BLaER1 (cell line): ENCODE data around the gene UMAD1.

Source experiments
- H3K27ac ChIP-seq: shearing (Covaris generic); formaldehyde crosslinking; 2 replicates; pipeline ENCODE4 v1.8.1; 2022
- H3K27me3 ChIP-seq: shearing (Covaris generic); formaldehyde crosslinking; 2 replicates; pipeline ENCODE4 v1.8.1; 2022
- H3K36me3 ChIP-seq: shearing (Covaris generic); formaldehyde crosslinking; 2 replicates; pipeline ENCODE4 v1.8.1; 2022
- H3K4me1 ChIP-seq: shearing (Covaris generic); formaldehyde crosslinking; 2 replicates; pipeline ENCODE4 v1.8.1; 2022
- H3K4me2 ChIP-seq: shearing (Covaris generic); formaldehyde crosslinking; 2 replicates; pipeline ENCODE4 v1.8.1; 2022
- H3K4me3 ChIP-seq: shearing (Covaris generic); formaldehyde crosslinking; 2 replicates; pipeline ENCODE4 v1.8.1; 2022
- H3K9ac ChIP-seq: shearing (Covaris generic); formaldehyde crosslinking; 2 replicates; pipeline ENCODE4 v1.8.1; 2022
- H3K9me3 ChIP-seq: shearing (Covaris generic); formaldehyde crosslinking; 2 replicates; pipeline ENCODE4 v1.8.1; 2022
- H4K20me1 ChIP-seq: shearing (Covaris generic); formaldehyde crosslinking; 2 replicates; pipeline ENCODE4 v1.8.1; 2022
- Cebpa-rat ChIP-seq: shearing (Covaris generic); IDR thresholded peaks from 2 replicates; pipeline ENCODE4 v1.8.1; 2022

The UMAD1 gene

DNA sequence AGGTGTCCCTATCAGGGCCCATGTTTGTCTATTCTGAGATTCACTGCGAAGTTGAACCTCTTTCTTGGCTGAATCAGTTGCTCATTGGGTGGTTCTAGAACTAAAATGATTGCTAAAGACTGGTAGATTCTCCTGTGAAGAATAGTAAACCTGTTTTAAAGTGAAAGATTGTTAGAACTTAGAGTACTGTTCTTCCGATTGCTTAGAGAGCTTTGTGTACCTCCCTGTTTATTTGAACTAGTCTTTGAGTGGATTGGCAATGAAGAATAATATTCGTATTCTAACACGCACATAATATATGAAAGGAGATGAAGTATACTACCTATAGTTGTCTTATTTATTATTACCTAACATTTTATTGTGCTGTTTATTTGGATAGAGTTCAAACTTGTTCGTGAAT is 202.7 kb downstream of the UMAD1 start:
- no peak for TF ChIP-seq Cebpa-rat
- peaks cover 11% of the 10 kb centered on the region for H3K4me1 ChIP-seq
- no peak overlapping the region for H3K27ac ChIP-seq
- H3K4me2 ChIP-seq: no peak overlapping the region
- no peaks in the 10 kb centered on the region for H3K27me3 ChIP-seq
- H4K20me1 ChIP-seq: no peaks in the 10 kb centered on the region
- H3K9me3 ChIP-seq: no peaks in the 10 kb centered on the region
- H3K9ac ChIP-seq: no peak overlapping the region
- H3K36me3 ChIP-seq: no peaks in the 10 kb centered on the region
- H3K4me3 ChIP-seq: no peak overlapping the region

DNA sequence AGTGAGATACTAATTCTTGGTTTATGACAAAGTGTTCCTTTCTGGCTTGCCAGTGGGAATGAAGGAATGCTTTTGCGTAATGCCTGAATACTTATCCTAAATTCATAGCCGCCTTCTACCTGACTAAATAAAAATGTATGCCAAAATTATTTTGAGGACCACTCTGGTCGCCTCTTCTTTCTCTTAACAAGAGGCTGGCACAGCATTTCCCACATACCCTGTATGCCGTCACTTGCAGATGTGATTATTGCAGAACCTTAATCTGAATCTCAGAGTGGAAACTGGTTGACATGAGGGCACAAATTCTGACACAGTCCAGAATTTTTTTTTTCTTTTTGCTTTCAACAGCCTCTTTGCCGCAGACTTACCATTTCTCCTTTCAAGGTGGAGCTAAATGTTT is 203.4 kb downstream of the UMAD1 start:
- H3K27me3 ChIP-seq: no peaks in the 10 kb centered on the region
- no peaks in the 10 kb centered on the region for H4K20me1 ChIP-seq
- no peaks in the 10 kb centered on the region for H3K9me3 ChIP-seq
- H3K4me1 ChIP-seq: peaks cover 18% of the 10 kb centered on the region
- no peak for TF ChIP-seq Cebpa-rat
- no peak overlapping the region for H3K27ac ChIP-seq
- H3K4me3 ChIP-seq: no peak overlapping the region
- no peaks in the 10 kb centered on the region for H3K36me3 ChIP-seq
- H3K9ac ChIP-seq: no peak overlapping the region
- H3K4me2 ChIP-seq: no peak overlapping the region

DNA sequence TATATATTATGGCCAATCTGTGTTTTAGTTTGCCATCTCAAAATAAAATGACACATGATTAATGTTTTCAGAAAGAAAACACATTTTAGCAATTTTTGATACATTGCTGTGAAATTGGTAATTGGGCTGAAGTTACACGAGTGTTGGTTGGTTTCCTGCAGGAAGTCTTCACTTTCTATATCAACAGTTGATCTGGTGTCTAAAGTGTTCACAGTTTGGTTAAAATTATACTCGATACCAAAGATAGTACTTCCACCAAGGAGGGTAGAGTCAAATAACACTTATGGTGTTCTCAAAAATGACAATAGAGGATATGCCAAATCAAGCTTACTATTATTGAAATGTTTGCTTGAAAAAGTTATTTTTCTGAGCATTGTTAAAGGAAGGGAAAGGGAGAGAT is 207.7 kb downstream of the UMAD1 start:
- Histone ChIP-seq H3K4me1 (peaks cover 23% of the 10 kb centered on the region), H3K9ac (no peak overlapping the region), H3K27me3 (no peaks in the 10 kb centered on the region), H3K36me3 (no peaks in the 10 kb centered on the region), H3K4me2 (peak overlapping the region; percentile 40), H4K20me1 (no peaks in the 10 kb centered on the region), H3K4me3 (no peak overlapping the region), H3K27ac (no peak overlapping the region), H3K9me3 (peaks cover 15% of the 10 kb centered on the region)
- no peak for TF ChIP-seq Cebpa-rat

DNA sequence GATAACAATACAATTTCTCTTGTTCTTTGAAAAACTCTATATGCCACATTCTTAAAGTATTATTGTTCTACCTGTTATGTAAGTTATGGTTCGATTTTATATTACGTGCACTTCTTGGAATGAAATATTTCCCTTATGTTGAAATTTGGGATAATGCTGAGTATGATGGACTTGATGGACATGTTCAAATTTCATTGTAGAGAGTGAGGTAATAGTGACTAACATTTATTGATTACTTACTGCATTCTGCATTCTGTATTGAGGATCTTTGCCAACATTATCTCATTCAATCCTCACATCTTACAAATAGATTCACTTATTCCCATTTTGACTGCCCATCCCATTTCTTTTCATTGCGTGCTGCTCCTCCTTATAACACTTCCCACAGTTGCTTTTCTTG is 208.3 kb downstream of the UMAD1 start:
- Histone ChIP-seq H3K4me1 (peaks cover 23% of the 10 kb centered on the region), H3K4me2 (no peak overlapping the region), H3K27me3 (no peaks in the 10 kb centered on the region), H4K20me1 (no peaks in the 10 kb centered on the region), H3K27ac (no peak overlapping the region), H3K4me3 (no peak overlapping the region), H3K36me3 (no peaks in the 10 kb centered on the region), H3K9ac (no peak overlapping the region), H3K9me3 (peaks cover 21% of the 10 kb centered on the region)
- TF ChIP-seq Cebpa-rat: no peak

DNA sequence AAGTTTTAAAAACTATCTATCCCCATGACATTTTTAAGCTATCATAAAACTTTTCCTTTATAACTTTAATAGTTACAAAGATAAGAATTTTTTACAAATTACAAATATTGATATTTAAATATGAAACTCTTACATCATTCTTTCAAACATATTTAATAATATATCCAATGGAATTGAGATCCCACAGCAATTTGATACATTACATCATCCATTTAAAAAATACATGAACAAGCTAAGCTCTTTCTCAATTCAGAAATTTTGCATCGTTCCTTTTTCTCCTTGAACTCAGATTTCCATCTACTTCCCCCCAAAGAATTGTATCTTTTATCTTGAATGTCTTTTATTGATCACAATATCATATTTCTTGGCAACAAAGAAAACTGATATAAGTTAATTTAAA is 209.6 kb downstream of the UMAD1 start:
- no peak overlapping the region for H3K9ac ChIP-seq
- no peak overlapping the region for H3K4me3 ChIP-seq
- H3K9me3 ChIP-seq: peaks cover 33% of the 10 kb centered on the region
- no peaks in the 10 kb centered on the region for H3K27me3 ChIP-seq
- H3K4me1 ChIP-seq: peaks cover 23% of the 10 kb centered on the region
- H3K27ac ChIP-seq: no peak overlapping the region
- H3K4me2 ChIP-seq: no peak overlapping the region
- peaks cover 9% of the 10 kb centered on the region for H3K36me3 ChIP-seq
- H4K20me1 ChIP-seq: no peaks in the 10 kb centered on the region
- TF ChIP-seq Cebpa-rat: no peak

DNA sequence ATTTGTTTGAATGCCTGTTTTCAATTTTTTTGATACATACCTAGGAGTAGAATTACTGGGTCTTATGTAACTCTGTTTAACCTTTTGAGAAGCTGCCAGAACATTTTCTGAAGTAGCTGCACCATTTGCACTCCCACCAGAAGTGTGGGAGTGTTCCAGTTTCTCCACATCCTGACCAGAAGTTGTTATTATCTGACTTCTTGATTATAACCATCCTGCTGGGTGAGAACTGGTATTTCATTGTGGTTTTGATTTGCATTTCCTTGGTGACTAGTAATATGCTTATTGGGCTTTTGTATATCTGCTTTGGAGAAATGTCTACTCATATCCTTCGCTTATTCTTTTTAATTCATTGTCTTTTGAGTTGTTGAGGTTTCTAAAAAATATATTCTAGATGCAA is 210.8 kb downstream of the UMAD1 start:
- no peak overlapping the region for H3K9ac ChIP-seq
- H3K36me3 ChIP-seq: peaks cover 19% of the 10 kb centered on the region
- H3K27ac ChIP-seq: no peak overlapping the region
- TF ChIP-seq Cebpa-rat: no peak
- H3K4me2 ChIP-seq: no peak overlapping the region
- H3K27me3 ChIP-seq: no peaks in the 10 kb centered on the region
- peaks cover 26% of the 10 kb centered on the region for H3K4me1 ChIP-seq
- no peaks in the 10 kb centered on the region for H4K20me1 ChIP-seq
- peaks cover 45% of the 10 kb centered on the region for H3K9me3 ChIP-seq
- no peak overlapping the region for H3K4me3 ChIP-seq

DNA sequence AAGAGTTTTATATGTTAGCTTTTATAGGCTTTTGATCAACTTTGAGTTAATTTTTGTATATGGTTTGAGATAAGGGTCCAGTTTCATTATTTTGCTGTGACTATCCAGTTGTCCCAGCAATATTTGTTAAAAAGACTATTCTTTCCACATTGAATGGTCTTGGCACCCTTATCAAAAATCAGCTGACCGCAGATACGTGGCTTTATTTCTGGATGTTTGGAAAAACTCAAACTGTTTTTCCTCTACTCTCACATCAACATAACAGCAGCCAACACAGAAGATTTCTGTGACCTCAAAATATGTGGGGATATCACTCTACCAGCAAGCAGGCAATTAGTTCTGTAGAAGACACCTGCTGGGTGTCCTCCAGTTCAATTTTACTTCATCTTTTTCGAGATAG is 211.4 kb downstream of the UMAD1 start:
- peaks cover 32% of the 10 kb centered on the region for H3K4me1 ChIP-seq
- no peak overlapping the region for H3K9ac ChIP-seq
- peaks cover 48% of the 10 kb centered on the region for H3K9me3 ChIP-seq
- H3K27me3 ChIP-seq: no peaks in the 10 kb centered on the region
- H4K20me1 ChIP-seq: no peaks in the 10 kb centered on the region
- H3K4me2 ChIP-seq: no peak overlapping the region
- H3K36me3 ChIP-seq: peaks cover 19% of the 10 kb centered on the region
- TF ChIP-seq Cebpa-rat: no peak
- no peak overlapping the region for H3K4me3 ChIP-seq
- H3K27ac ChIP-seq: no peak overlapping the region

DNA sequence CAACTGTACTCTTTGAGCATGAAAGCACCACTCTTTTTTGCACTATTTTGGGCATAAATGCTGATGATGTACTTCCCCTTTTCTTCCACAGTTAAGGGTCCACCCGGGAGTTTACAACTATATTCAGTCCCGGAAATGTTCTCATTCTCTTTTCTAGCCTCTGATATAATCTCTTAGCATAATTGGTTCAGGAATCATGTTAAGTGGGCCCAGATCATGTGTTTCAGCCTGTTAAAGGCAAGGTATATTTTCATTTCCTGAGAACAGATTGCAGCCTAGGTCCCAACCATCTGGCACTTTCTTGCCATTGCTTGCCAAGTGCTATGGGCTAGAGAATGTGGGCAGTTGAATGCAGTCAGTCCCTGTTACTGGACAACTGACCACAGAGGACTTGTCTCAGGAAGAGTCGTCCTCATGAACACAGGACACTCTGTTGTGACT is 216.6 kb downstream of the UMAD1 start:
- no peak overlapping the region for H3K9ac ChIP-seq
- H4K20me1 ChIP-seq: no peaks in the 10 kb centered on the region
- no peak overlapping the region; the same call in 1 of the 2 replicates for H3K4me3 ChIP-seq
- H3K4me1 ChIP-seq: peaks cover 28% of the 10 kb centered on the region
- peaks cover 44% of the 10 kb centered on the region for H3K9me3 ChIP-seq
- TF ChIP-seq Cebpa-rat: no peak
- H3K4me2 ChIP-seq: peak overlapping the region; percentile 73
- no peaks in the 10 kb centered on the region for H3K27me3 ChIP-seq
- peak overlapping the region; percentile 73 for H3K27ac ChIP-seq
- H3K36me3 ChIP-seq: peaks cover 19% of the 10 kb centered on the region

DNA sequence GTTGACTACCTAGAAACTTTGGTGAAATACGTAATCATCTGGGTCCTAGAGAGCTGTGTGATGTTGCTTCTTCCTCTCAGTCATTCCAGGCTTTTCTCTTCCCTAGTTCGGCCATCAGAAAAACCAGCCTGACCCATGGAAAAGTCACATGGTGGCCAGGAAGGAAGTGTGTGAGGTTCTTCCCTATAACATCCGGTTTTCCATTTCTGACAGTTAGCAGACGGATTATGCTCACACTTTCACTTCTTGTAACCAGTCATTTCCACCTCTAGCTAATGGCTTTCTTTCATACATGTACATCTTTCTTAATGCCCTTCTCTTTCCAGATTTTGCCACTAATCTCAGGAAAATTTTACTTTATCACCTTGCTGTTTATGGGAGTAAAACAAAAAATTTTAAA is 218.0 kb downstream of the UMAD1 start:
- Histone ChIP-seq H3K27me3 (no peaks in the 10 kb centered on the region), H3K9ac (no peak overlapping the region), H4K20me1 (no peaks in the 10 kb centered on the region), H3K36me3 (peaks cover 19% of the 10 kb centered on the region), H3K27ac (no peak overlapping the region), H3K4me3 (no peak overlapping the region), H3K4me2 (peak overlapping the region; percentile 8; the same call in 1 of the 2 replicates), H3K9me3 (peaks cover 31% of the 10 kb centered on the region), H3K4me1 (peaks cover 28% of the 10 kb centered on the region)
- no peak for TF ChIP-seq Cebpa-rat

DNA sequence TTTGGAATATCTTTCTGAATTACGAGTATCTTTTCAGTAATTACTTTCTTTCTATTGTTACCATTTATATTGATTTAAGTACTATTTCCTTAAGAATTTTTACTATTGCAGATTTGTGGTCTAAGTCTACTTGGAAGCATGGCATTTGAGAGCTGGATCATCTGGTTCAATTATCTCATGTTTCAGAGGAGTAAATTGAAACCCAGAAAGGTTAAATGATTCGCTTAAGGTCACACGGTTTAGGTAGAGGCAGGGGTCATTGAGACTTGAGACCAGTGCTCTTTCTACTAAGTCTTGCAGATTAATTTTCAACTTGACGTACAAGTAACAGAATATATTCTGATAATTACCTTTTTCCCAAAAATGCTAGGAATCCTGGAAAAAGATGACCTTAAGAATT is 218.9 kb downstream of the UMAD1 start:
- H3K36me3 ChIP-seq: peaks cover 17% of the 10 kb centered on the region
- H3K4me1 ChIP-seq: peaks cover 28% of the 10 kb centered on the region
- no peak overlapping the region for H3K9ac ChIP-seq
- no peak overlapping the region for H3K27ac ChIP-seq
- no peak overlapping the region for H3K4me2 ChIP-seq
- no peak overlapping the region for H3K4me3 ChIP-seq
- peaks cover 22% of the 10 kb centered on the region for H3K9me3 ChIP-seq
- no peaks in the 10 kb centered on the region for H4K20me1 ChIP-seq
- TF ChIP-seq Cebpa-rat: no peak
- H3K27me3 ChIP-seq: no peaks in the 10 kb centered on the region

DNA sequence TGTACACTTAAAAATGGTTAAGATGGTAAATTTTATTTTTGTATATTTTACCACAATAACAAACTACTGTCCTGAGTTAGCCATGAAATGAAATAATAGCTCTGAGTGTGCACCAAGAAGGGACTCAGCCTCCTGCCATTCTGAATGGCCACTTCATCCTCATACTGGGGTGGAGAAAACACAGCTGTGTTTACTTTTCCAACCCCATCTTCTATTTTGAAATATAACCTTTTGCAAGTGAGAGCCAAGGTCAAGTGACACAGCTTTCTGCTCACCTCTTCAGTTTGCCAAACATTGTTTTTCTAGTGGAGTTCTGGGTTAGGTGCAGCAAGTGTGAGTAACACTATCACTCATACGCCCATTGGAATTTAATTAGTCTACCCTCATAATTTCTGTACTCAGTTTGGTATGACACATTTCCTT is 220.7 kb downstream of the UMAD1 start:
- Histone ChIP-seq H3K4me3 (no peak overlapping the region), H3K4me2 (no peak overlapping the region), H3K9ac (no peak overlapping the region), H3K27me3 (no peaks in the 10 kb centered on the region), H3K27ac (no peak overlapping the region), H4K20me1 (no peaks in the 10 kb centered on the region), H3K4me1 (peaks cover 27% of the 10 kb centered on the region), H3K36me3 (no peaks in the 10 kb centered on the region; the same call in 1 of the 2 replicates), H3K9me3 (peaks cover 4% of the 10 kb centered on the region)
- TF ChIP-seq Cebpa-rat: no peak
